ENCODE results near the gene C3orf20.
A peak's percentile ranks its signal among the peaks of the same experiment; 100 is the strongest.
"Not testable (repeated sequence)": the region's sequence is repeated elsewhere in the genome, so short reads cannot be mapped to it uniquely, and the experiment has no call there.

The C3orf20 gene

DNA sequence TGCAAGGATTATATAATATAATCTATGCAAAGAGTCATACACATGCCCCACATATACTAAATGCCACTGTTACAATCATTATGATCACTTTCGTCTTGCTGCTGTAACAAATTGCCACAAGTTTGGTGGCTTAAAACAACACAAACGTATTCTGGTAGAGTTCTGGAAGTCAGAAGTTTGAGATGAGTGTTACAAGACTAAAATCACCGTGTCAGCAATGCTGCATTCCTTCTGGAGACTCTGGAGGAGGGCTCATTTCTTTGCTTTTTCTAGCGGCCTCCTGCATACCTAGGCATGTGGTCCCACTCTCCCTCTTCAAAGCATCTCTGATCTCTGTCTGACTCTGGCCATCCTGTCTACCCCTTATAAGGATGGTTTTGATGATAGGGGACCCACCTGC, 24.7 kb upstream of the C3orf20 start:
- DNase-seq (ENCODE audit: low spot score): no peak

DNA sequence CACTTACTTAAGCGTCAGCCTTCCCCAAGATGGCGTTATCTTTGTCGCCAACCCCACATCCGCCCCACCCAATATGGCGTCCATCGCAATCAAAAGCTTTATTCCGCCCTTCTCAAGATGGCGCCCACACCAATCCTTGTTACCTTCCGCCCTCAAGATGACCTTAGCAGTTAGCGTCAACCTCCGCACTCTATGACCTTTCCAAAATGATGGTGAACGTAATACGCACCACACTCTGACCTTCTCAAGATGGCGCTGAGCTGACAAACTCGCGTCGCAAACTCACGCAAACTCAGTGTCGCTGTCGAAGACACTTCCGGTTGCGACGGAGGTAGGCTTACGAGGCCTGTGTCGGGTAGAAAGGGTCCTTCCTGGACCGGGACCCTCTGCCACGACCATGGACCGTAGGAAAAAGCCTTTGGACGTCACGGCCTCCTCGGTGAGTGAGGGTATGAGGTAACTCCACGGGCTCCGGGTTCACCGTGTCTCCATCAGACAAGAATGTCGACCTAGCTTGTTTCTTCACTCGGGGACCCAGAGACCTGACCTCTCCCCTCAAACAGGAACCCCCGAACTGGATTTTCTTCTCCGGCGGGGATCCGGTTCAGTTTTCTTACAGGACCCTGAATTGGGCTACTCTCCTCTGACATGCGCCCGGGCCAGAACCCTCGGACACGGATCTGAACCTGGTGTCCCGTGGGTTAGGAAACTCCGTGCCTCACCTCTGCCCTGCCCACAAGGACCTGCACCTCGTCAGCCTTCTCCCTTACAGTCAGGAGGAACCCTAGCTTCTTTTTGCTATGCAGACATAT, 23.3 kb upstream of the C3orf20 start, which contains the start of gene CCDC174:
Gene CCDC174 (plus strand): TSS at position 323 of the 812 bp plus-strand sequence. CDS start 75 bp downstream, at position 398.
- peak; percentile 100 for DNase-seq (ENCODE audit: low spot score)

DNA sequence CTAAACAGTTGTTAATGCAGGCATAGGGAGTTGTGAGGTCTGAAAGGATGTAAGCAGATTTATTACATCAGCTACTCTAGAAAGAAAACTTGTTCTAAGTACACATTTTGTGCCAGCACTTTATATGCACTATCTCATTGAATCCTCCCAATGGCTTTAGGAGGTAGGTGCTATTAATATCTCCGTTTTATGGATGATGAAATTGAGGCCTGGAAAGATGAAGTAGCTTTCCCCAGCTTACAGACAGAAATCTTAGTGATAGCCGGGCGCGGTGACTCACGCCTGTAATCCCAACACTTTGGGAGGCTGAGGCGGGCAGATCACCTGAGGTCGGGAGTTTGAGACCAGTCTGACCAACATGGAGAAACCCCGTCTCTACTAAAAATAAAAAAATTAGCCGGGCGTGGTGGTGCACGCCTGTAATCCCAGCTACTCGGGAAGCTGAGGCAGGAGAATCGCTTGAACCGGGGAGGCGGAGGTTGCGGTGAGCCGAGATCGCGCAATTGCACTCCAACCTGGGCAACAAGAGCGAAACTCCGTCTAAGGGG, 22.5 kb upstream of the C3orf20 start:
- not testable (repeated sequence) for DNase-seq (ENCODE audit: low spot score)

DNA sequence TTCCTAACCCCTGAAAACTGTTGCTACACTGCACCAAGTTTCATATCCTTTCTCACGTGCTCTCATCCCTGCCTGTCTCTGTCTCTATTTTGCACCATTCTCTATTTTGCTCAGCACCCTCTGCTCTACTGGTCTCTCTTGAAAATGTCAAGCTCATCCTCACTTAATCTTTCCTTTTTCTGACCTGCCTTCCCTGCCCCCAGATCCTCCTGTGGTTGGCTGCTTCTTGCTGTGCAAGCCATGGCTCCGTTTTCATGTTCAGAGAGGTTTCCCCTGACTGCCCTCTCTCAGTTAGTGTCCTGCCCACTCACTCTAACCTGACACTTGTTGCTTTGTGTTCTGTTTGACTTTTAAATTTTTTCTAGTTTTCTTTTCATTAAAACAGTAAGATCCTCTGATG, 17.4 kb upstream of the C3orf20 start:
- no peak for DNase-seq (ENCODE audit: low spot score)

DNA sequence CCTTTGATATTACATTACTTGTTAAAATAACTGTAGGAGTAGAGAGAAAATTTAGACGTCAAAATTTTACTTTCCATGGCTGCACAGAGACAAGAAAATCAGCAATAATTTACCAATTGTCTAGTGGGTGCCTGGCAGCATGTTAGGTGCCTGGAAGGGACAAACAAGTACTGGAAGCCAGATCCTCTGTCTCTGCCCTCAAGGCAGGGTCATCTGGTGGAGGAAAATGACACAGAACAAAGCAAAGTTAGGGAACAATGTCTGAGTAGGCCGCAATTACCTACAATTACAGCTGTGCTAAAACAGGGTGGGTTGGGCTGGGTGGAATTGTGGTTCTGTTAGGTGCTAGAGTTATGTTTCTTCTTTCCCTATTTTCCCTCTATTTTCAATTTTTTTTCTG, 16.0 kb upstream of the C3orf20 start:
- DNase-seq (ENCODE audit: low spot score): no peak

DNA sequence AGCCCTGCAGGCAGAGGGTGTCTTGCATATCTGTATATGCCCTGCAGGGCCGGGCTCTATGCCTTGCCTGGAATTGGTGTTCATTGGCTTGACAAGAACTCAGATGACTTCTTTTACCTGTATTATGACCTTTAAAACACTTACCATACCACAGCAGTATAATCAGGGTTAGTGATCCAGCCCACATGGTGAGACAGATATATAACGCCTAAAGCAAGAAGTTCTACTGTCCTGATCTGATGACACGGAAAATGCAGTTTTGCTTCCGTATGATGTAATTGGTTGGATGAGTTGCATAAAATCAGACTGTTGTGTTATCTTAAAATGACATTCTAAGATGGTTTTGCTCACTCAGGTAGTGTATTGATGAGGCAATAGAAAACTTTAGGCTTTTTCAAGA, 14.0 kb upstream of the C3orf20 start:
- DNase-seq (ENCODE audit: low spot score): no peak

DNA sequence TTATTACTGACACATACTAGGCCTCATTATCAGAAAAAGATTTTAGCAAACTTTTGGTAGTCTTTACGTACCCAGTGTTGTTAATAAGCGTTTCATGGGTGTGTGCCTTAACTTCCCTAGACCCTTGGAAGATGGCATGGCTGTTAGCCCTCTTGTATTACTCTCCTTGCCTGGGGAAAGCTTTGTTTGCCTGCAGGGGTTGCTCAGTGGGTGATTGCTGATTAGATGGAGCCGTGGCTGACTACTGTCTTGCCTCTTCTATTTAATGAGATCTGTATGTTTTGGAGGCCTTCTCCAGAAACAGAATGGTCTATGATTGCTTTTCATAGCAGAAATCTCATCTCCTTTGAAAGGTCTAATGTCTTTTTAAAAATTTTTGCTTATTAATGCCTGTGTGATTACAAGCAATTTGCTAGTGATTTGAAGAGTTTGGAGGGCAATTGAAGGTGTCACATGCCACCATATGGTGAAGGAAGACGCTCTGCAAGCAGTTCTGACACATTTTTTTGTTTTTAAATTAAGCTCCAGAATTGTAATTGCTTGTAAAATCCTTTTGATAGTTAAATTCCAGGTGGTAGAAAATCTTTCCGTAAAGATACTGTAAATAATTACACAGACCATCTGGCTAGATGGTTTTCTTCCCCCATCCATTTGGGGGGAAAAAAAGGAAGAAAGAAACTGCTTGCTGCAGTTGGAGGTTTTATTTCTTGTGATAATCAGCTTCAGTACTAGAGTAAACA, 11.4 kb upstream of the C3orf20 start:
- no peak for DNase-seq (ENCODE audit: low spot score)

DNA sequence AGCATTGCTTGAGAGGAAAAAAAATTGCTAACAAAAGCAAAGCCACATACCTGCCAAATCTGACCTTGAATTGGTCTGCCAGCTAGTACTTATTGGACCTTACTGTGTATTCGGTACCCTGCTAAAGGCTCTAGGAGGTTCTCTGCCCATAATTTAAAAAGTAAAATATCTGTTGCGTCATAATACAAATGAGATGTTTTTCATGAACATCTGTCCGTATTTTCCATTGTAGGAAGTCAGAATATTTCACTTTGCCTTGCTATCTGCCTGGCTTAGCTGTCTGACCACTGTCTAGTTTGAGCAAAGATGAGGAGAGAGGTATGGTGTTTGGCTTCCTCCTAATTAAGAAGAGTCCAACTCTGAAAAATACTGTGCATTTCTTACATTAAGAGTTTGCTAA, 10.8 kb upstream of the C3orf20 start:
- DNase-seq (ENCODE audit: low spot score): no peak

DNA sequence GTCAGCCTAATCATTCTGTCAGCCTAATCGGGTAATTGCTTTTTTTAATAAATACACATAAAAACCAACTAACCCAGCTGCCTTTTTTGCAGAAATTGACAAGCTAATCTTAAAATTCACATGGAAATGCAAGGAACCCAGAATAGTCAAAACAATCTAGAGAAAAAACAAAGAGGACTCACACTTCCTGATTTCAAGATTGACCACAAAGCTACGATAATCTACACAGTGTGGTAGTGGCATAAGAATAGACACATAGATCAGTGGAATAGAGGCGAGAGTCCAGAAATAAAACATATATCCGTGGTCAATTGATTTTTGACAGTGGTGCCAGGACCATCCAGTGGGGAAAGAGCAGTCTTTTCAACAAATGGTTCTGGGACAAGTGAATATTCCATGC, 2.4 kb upstream of the C3orf20 start:
- no peak for DNase-seq (ENCODE audit: low spot score)

DNA sequence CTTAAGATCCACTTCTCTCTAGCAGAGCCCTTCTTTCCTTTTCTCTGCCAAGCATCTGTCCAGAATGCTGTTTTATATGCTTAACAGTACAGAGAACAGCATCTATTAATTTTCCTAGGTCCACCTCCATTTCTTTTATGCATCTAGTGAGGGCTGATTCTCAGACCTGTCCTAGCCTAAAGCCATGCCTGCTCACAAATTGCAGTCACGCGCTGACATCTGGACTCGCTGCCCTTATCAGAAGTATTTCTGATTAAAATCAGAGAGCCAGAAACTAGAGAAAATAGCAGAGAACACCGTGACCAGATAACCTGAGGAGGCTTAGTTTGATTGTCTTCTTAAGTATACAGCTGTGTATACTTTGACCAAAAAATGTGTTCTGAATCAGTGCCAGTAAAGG, 1.9 kb downstream of the C3orf20 start:
- DNase-seq (ENCODE audit: low spot score): no peak

DNA sequence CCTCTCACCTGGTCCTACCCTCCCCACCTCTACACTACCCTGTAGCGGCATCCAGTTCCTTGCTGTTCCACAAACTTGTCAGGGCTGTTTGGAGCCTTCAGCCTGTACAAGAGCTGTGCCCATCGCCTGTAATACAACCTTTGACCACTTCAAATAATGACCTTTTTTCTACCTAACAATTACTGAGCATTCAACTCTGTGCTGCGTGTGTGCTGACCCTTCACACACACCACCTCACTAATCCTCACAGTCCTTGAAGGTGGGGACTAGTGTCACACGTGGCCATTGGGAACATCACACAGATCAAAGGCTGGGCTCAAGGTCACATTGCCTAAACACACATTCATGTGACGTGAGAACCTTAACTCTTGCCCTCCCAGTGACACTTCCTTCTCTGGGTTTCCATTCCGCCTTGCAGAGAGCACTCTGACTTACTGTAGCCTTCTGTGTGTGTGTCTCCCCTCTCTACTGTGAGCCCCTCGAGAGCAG, 3.1 kb downstream of the C3orf20 start:
- no peak for DNase-seq (ENCODE audit: low spot score)

DNA sequence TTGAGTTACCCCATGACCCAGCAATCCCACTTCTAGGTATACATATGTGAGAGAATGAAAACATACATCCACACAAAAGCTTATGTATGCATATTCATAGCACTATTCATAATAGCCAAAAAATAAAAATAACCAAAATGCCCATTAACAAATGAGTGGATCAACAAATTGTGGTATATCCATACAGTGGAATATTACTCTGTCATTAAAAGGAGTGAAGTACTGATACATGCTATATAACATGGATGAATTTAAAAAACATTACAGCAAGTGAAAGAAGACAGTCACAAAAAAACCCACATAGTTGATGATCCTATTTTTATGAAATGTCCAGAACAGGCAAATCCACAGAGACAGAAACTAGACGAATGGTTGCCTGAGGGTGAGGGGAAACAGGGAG, 5.2 kb downstream of the C3orf20 start:
- no peak for DNase-seq (ENCODE audit: low spot score)

DNA sequence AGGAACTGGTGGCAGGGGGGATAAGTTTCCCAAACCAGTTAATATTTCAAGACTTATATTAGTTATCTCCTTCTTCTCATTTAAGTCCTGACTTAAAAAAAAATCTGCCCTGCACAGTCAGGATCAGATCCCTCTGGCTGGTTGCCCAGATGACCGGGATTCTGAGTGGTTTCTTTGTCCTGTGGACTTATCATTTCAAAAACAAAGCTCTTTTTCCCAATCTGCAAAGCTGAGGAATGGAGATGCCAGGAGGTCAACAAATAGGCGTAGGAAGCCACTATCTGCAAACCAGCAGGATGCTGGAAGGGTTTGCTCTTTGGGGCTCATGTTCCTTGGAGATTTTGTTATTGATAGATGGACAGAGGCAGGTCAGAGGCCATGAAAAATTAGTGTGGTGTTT, 5.8 kb downstream of the C3orf20 start:
- no peak for DNase-seq (ENCODE audit: low spot score)

DNA sequence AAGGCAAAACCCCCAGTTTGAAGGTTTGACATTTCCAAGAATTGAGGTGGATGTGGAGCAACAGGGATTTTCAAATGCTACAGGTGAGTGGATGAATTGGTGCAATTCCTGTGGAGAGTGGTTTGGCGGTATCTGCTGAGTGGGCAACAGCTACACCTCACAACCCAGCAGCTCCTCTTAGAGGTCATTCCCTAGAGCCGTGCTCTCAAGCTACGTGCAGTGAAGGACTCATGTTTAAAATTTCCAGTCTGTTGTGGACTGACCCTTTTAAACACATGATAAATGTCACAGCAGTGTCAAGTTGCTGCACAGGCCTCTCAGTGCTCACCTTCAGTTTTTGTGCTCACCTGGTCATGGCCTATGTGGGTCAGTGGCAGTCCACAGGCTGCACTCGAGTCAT, 9.5 kb downstream of the C3orf20 start:
- no peak for DNase-seq (ENCODE audit: low spot score)

DNA sequence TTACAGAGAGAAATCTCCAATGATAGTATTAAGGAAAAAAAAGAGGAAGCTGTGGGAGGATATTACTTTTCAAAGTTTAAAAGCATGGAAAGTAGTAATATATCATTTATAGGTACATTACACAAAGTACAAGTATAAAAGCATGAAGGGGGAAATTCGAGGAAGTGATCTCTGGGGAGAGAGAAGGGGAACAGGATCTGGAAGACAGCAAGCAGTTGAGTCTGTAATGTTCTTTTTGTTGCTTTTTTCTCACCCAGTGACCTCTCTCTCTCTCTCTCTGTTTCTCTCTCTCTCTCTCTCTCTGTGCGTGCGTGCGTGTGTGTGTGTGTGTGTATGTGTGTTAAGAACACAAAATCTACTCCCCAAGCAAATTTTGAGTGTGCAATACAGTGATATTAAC, 10.2 kb downstream of the C3orf20 start:
- no peak for DNase-seq (ENCODE audit: low spot score)

DNA sequence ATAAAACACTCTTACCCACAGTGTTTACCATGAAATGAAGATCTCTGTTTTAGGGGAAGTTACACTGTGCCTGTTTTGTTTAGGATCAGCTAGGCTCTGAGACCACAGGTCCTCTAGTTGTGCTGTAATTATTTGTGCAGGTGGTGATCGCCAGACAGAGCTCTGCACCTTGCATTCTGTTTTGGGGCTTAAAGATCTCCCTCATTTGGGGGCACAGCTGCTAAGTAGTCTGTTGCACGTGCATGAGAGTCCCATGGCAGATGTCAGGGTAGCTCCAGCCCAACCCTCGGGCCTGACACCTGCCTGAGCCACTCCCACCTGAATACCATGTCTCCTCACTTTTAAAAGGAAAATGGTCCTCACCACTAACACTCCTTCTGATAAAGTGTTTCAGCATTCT, 12.4 kb downstream of the C3orf20 start:
- DNase-seq (ENCODE audit: low spot score): no peak

DNA sequence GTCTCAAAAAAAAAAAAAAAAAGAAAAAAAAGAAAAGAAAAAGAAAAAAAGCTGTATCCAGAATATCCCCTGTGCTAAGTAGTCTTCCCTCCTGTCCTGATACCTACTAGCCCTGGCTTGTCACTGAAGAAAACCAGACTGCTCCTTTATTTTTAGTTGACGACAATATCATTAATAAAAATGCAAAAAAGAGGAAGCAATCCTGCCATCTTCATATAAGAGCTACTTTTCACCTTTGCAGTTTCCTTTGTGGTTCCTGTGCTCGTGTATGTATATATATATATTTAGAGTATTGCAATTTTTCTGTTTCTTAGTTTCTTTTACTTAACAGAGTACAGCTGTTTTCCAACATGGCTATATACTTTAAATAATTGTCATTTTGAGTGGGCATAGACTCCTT, 13.6 kb downstream of the C3orf20 start:
- no peak for DNase-seq (ENCODE audit: low spot score)

DNA sequence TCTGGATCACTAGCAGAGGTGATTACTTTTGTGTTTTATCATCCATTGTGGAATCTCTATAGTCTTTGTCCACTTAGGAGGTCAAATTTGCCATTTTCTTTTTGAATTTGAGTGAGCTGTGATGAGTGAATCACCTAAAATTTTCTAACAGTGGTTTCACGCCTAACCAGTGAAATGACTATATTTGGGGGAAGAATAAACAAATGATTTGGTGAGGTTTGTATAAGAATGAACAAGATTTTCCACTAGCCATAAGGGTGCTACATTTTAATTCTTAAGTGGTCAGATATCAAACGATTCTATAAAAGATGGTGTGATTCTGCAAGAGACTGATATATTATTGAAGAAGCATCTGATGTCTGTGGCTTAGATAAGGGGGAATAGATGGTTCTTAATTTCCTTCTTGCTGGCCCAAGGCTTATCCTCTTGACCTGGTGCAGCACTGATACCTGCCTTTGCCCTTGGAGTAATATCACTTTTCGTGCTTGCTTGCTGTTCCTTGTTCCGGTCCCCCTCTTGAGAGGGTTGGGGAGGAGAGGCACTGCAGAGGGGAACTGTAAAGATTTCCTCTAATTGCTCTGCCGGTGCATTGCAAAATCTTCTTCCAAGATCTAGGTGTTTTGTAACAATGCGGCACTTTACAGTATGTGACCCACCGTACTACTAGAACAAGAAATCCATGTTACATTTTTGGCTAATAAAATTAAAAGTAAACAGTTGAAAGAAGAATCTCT, 14.5 kb downstream of the C3orf20 start:
- DNase-seq (ENCODE audit: low spot score): no peak

DNA sequence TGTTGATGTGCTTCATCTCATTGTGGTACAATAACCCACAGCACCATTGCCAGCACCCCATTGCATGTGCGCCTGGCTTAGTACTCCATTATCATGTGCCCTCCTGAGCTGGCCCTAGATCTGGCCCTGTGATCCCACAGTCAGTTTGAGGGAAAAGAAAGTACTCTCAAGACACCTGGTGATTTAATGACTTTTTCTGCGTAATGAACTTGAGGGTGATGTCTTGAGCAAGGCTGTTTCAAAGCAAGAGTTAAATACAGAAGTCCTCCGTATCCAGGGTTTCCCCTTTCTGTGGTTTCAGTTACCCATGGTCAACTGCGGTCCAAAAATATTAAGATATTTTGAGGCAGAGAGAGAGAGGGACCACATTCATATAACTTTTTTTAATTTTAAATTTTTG, 16.3 kb downstream of the C3orf20 start:
- DNase-seq (ENCODE audit: low spot score): no peak

DNA sequence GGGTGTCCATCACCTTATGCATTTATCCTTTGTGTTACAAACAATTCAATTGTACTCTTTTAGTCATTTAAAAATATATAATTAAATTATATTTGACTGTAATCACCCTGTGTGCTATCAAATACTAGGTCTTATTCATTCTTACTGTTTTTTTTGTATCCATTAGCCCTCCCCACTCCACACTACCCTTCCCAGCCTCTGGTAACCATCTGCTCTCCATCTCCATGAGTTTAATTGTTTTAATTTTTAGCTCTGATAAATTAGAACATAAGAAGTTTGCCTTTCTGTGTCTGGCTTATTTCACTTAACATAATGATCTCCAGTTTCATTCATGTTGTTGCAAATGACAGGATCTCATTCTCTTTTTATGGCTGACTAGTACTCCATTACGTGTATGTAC, 16.8 kb downstream of the C3orf20 start:
- DNase-seq (ENCODE audit: low spot score): no peak

DNA sequence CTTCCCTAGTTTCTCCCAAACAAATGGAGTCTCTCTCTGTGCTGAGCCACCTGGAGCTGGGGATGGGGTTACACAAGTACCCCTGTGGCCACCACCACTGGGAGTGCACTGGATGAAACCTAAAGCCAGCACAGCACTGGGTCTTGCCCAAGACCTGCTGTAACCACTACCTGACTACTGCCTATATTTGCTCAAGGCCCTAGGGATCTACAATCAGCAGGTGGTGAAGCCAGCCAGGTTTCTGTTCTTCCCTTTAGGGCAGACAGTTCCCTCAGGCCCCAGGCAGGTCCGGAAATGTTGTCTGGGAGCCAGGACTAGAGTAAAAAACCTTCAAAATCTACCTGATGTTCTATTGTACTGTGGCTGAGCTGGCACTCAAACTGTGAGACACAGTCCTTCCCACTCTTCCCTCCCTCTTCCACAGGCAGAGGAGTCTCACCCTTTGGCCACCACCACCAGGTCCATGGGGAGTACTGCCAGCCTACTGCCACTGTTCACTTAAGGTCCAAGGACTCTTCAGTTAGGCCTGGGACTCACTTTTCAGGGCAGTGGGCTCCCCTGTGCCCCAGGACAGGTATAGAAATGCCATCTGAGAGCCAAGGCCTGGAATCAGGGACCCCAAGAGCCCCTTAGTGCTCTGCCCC, 23.8 kb downstream of the C3orf20 start:
- DNase-seq (ENCODE audit: low spot score): no peak

DNA sequence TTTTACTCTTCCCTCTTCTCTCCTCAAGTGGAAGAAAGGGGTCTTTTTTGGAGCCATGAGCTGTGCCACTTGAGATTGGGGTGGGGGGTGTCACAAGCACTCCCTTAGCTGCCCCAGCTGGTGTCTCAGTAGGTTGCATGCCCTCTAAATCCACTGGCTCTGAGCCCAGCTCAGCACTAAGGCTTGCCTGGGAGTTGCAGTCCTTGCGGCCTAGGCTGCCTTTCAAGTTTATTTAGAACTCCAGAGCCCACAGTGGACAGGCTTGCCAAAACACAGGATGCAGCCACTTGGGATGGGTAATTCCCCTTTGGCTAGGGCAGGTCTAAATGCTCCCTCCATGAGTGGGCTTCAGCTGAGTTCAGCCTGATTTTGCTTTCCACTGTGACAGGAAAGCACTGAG, 24.7 kb downstream of the C3orf20 start:
- no peak for DNase-seq (ENCODE audit: low spot score)
